Tibial nerve (tissue), 4 donors: ENCODE data around the gene MYO5C. TPM values are rescaled to one million over a fixed set of nuclear protein-coding genes. Genes with fewer than 3 reads are reported as not detected.

Source experiments
- DNase-seq, 2 donors: peaks; one replicate each; pipeline ENCODE4 v3.0.0-alpha.2; 2019; ENCODE audit warnings: low spot score in 2 of 2
- H3K27ac ChIP-seq, 4 donors: fragments of 200-600 bp; sonication (generic) in 3 of 4; one replicate each; pipeline ENCODE4 v1.5.1; 2017 to 2019; ENCODE audit warnings: mild to moderate bottlenecking in 1 of 4
- H3K27me3 ChIP-seq, 2 donors: fragments of 200-600 bp; sonication (generic) in 1 of 2; one replicate each; pipeline versions ENCODE4 v1.5.1 to v1.6.0; 2017 to 2019
- H3K36me3 ChIP-seq, 3 donors: fragments of 200-600 bp; sonication (generic); one replicate each; pipeline ENCODE4 v1.5.1; 2018 to 2019
- H3K4me1 ChIP-seq, 4 donors: fragments of 200-600 bp; sonication (generic) in 3 of 4; one replicate each; pipeline ENCODE4 v1.5.1; 2017 to 2019
- H3K4me3 ChIP-seq, 4 donors: fragments of 200-600 bp; sonication (generic) in 3 of 4; one replicate each; pipeline ENCODE4 v1.5.1; 2017 to 2019; ENCODE audit warnings: mild to moderate bottlenecking in 1 of 4, moderate library complexity in 1 of 4
- H3K9me3 ChIP-seq, 4 donors: fragments of 200-600 bp; sonication (generic) in 3 of 4; one replicate each; pipeline ENCODE4 v1.5.1; 2017 to 2019
- CTCF ChIP-seq, 5 experiments: fragments of 200-600 bp in 3 of 5; fragments of 450-650 bp in 2 of 5; sonication (generic) in 3 of 5; IDR thresholded peaks; one replicate each; pipeline ENCODE4 v1.5.1; 2016 to 2019; ENCODE audit warnings: antibody characterized with exemption in 5 of 5, mild to moderate bottlenecking in 3 of 5, moderate library complexity in 2 of 5
- EP300 ChIP-seq, 2 donors: sonication (generic); formaldehyde crosslinking; IDR thresholded peaks; one replicate each; pipeline ENCODE4 v1.6.1; 2017; ENCODE audit warnings: antibody characterized with exemption in 2 of 2, mild to moderate bottlenecking in 1 of 2
- POLR2A ChIP-seq, 2 donors: fragments of 450-650 bp; IDR thresholded peaks; one replicate each; pipeline ENCODE4 v1.6.1; 2017; ENCODE audit warnings: antibody characterized with exemption in 2 of 2, mild to moderate bottlenecking in 2 of 2, moderate library complexity in 2 of 2
- WGBS, 2 donors: methylation state at CpG; one replicate each; pipeline ENCODE4 v1.1.5; 2018; 5-methylcytosine and 5-hydroxymethylcytosine counted together
- total RNA-seq, 4 donors: library from RNA; depleted of rRNA; stranded (reverse); fragments of >200 nt; gene quantifications; one replicate each; pipeline ENCODE4 v1.1.0, GENCODE V29; 2016

The MYO5C gene
- total RNA-seq, 4 donors from 2014 or later = 9.8 to 39.3 (median 12.6) TPM

GRCh38 chr15:52183562-52184173 lies 111.9 kb downstream of the MYO5C start:
- DNase-seq = peak in 1 of 2 donors; percentile 34
- TF ChIP-seq POLR2A (IDR thresholded peaks at IDR 0.05) = no peak
- peak in 4 of 5 experiments; percentile 15 to 39 (median 25) for TF ChIP-seq CTCF (IDR thresholded peaks at IDR 0.05)
- Histone ChIP-seq H3K36me3 (no peaks in the 10 kb centered on the region), H3K27ac (no peak overlapping the region), H3K4me1 (peaks cover 0 to 13% (median 4%) of the 10 kb centered on the region in 4 donors), H3K9me3 (no peaks in the 10 kb centered on the region), H3K27me3 (no peaks in the 10 kb centered on the region), H3K4me3 (no peak overlapping the region)
- WGBS, 2 donors = 50 to 53% methylated on average over 2 of the region's 2 CpGs

GRCh38 chr15:52181938-52182780 lies 113.4 kb downstream of the MYO5C start:
- WGBS, 2 donors = 85 to 91% methylated on average over 6 of the region's 6 CpGs
- no peak for TF ChIP-seq CTCF (IDR thresholded peaks at IDR 0.05)
- TF ChIP-seq POLR2A (IDR thresholded peaks at IDR 0.05) = no peak
- Histone ChIP-seq H3K27me3 (no peaks in the 10 kb centered on the region), H3K4me1 (peaks cover 0 to 15% (median 5%) of the 10 kb centered on the region in 4 donors), H3K4me3 (no peak overlapping the region), H3K27ac (no peak overlapping the region), H3K36me3 (no peaks in the 10 kb centered on the region), H3K9me3 (no peaks in the 10 kb centered on the region)
- no peak for DNase-seq

- 79 to 81% methylated on average over 10 of the region's 10 CpGs for WGBS, 2 donors
- Histone ChIP-seq H3K4me3 (peak overlapping the region in 1 of 4 donors; percentile 83), H3K9me3 (no peaks in the 10 kb centered on the region), H3K27me3 (no peaks in the 10 kb centered on the region), H3K36me3 (no peaks in the 10 kb centered on the region), H3K4me1 (peaks cover 0 to 15% (median 5%) of the 10 kb centered on the region in 4 donors), H3K27ac (peak overlapping the region in 1 of 4 donors; percentile 92)
- TF ChIP-seq CTCF (IDR thresholded peaks at IDR 0.05) (no peak), POLR2A (IDR thresholded peaks at IDR 0.05) (no peak), EP300 (IDR thresholded peaks at IDR 0.05) (no peak)
- DNase-seq = no peak
Observed at GRCh38 chr15:52180851-52181450, 114.7 kb downstream of the MYO5C start.

- H3K36me3 ChIP-seq = no peaks in the 10 kb centered on the region
- 4 to 11% methylated on average over 18 to 30 of the region's 31 CpGs for WGBS, 2 donors
- no peak for DNase-seq
Observed at GRCh38 chr15:52180196-52180835, 115.3 kb downstream of the MYO5C start.

More at GRCh38 chr15:52180196-52180835, 115.3 kb downstream of the MYO5C start:
- H3K4me1 ChIP-seq = peaks cover 0 to 15% (median 5%) of the 10 kb centered on the region in 4 donors
- TF ChIP-seq POLR2A (IDR thresholded peaks at IDR 0.05) (no peak), CTCF (IDR thresholded peaks at IDR 0.05) (no peak), EP300 (IDR thresholded peaks at IDR 0.05) (no peak)
- H3K9me3 ChIP-seq = no peaks in the 10 kb centered on the region
- peak overlapping the region; percentile 68 to 86 (median 78) for H3K4me3 ChIP-seq
- H3K27ac ChIP-seq = peak overlapping the region; percentile 14 to 92 (median 74)
- H3K27me3 ChIP-seq = no peaks in the 10 kb centered on the region
